VCaP (cell line): ENCODE results near the gene KIDINS220.
A peak's percentile ranks its signal among the peaks of the same experiment; 100 is the strongest.

Experiments
- H3K27ac ChIP-seq: fragments of 450-650 bp; 2 replicates; pipeline ENCODE4 v1.5.1; 2017
- TF ChIP-seq, protein P1 (sequence below): fragments of 450-650 bp; conservative IDR thresholded peaks from 2 replicates; pipeline ENCODE4 v1.5.1; 2017; ENCODE audit warnings: mild to moderate bottlenecking, moderate library complexity

The KIDINS220 gene

DNA sequence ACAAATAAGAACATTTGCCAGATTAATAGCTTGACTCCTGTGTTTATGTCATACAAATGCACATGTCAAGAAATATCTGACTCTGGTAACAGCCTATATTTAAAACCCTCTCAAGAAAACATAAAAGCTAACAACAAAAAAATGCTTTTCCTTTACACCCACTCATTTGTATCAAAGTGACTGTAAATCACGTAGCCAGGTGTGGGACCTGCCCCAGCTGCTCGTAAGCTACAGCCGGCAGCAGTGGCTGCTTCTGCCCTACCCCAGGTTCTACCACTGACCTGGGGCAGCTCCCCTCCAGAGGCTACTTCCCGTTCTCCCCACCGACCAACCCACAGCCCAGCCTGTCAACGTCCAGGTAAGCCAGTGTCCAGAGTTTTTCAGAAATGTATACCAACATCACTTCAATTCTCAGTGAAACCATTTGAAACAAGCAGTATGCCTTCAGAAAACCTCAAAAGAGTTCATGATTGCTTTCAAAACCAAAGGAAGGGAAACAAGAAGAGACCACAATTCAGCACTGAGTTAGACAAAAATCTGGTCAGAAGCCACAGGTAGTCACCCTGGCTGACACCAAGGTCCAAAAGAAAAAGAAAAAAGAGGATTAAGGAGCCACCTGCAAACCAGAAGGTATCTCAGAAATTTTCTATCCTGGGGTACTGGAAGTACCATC, 40.4 kb downstream of the KIDINS220 start:
- TF ChIP-seq, protein P1, sequence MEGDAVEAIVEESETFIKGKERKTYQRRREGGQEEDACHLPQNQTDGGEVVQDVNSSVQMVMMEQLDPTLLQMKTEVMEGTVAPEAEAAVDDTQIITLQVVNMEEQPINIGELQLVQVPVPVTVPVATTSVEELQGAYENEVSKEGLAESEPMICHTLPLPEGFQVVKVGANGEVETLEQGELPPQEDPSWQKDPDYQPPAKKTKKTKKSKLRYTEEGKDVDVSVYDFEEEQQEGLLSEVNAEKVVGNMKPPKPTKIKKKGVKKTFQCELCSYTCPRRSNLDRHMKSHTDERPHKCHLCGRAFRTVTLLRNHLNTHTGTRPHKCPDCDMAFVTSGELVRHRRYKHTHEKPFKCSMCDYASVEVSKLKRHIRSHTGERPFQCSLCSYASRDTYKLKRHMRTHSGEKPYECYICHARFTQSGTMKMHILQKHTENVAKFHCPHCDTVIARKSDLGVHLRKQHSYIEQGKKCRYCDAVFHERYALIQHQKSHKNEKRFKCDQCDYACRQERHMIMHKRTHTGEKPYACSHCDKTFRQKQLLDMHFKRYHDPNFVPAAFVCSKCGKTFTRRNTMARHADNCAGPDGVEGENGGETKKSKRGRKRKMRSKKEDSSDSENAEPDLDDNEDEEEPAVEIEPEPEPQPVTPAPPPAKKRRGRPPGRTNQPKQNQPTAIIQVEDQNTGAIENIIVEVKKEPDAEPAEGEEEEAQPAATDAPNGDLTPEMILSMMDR: no peak

DNA sequence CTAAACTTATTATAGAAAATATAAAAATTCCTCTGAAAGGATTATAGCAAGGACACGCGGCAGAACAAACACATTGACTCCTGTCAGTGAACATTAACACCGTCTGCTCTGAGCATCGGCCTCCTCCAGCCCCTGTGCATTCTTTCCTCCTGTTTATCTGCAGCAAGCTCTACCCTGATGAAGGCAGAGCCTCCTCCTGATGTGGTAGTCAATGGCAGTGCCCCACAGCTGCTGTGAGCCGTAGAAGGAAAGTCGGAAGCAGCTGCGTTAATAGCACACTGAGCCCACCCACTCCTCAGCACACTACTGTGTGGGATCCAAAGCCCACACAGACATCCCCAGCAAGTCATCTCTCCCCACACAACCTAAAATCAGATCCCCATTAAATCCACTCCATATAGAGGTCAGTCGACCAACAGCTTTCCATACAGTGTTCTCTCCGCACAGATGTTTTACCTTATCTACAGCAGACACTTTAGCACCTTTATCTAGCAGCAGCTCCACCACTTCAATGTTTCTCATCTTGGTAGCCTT, 41.0 kb downstream of the KIDINS220 start:
- no peak overlapping the region for H3K27ac ChIP-seq
- TF ChIP-seq, protein P1: no peak

More for the DNA sequence above, 40.4 kb downstream of the KIDINS220 start:
- no peak overlapping the region for H3K27ac ChIP-seq

DNA sequence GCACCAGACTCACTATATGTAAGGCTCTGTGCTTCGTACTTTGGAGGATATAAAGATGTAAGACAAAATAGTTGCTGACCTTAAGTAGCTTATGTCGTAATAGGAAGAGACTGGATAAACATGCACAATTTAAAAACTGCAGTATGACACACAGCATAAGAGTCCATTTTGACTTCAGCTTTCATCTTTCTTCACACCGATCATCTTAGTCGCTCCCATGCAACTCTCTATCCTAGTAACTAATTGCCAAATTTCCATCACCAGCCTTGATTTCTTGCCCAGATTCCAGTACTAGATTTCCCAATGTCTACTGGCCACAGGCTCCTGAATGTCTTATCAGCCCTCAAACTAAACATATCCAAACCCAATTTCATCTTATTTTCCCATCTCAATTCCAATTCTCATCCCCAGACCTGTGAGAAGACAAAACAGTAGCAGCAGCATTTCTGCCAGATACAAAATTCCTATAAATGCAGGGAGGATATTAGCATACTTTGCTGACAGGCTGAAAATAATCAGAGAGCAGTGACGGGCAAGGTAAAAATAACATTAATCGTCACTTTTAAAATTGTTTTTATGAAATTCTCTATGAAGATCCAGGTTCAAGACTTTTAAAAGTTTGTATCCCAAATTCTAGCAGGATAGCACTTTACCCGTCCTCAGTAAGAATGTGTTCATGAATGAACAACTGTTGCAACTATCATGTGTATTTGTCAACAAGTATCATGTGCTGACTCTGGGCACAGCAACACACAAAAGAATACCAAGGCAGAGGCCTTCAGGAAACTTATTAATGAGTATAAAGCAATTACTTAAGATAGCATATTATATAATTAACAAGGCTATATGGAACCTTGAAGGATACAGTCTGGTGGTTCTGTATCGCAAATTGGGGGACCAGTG, 42.2 kb downstream of the KIDINS220 start:
- H3K27ac ChIP-seq: no peak overlapping the region
- TF ChIP-seq, protein P1: no peak

DNA sequence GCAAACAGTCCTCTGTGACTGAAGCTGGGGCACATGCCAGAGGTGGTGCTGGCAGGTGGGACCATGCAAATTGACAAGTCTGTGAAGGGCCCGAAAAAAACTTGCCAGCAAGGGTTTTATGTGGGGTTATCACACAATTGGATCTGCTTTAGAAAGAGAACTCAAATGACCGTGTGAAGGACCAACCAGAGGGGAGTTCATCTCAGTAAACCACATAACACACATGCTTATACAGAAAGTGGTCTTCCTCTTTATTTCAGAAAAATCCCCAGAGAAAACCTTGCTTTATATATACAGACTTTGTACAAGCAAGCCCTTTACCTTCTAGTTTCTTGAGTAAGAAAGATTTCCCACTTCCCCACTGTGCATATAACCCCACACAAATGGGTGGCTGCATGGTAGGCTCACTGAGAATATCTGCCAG, 46.7 kb downstream of the KIDINS220 start:
- no peak overlapping the region for H3K27ac ChIP-seq
- TF ChIP-seq, protein P1: no peak

DNA sequence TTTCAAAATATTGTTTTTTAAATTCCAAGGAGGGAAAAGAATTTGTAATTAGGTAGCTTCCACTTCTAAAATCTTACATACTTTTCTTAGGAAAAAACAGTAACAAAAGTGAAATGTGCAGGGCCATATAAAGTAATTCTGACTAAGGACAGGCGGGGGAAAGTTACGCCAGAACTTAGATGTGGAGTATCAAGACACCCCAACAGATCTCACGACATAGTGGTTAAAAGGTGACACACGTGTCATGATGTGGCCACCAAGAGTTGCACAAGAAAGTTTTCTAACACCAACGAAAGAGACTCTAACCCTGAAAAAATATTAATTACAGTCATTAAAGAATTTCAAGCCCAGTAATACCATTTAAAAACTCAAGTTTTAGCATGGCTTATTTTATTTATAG, 51.0 kb downstream of the KIDINS220 start:
- H3K27ac ChIP-seq: peak overlapping the region; percentile 89
- TF ChIP-seq, protein P1: no peak

DNA sequence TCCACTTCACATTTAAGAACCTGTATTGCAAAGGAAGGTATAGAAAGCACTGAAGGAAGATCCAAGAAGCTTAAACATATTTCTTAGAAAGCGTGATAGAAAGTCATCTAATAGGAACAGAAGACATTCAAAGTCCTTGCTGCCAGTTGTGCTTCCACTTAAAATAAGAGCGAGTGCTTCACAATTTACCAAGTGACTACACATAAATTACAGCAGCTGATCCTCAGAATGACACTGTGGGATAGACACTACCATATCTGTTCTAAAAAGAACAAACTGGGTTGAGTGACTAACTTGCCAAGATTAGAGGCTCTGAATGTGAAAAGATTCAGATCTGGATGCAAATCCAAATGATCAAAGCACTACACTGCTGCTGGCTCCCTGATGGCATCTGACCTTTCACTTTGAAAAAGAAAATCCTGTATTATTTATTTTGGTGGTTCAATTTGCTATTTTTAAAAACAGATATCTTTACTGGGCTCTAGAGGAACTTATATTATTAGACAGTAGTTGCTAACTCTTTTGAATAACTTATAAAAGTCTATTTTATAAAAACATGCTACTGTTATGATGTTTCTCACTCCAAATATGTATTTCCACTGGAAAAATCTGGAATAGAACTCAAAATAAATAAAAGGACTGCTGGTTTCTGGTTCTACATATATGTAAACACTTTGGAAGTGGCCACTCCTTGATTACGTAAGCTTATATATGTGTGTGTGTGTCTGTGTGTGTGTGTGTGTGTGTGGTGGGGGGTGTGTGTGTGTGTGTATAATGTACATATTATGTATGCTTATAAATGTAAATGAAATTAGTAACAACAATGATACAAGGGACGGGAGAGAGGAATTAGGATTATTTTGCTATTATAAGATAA, 57.4 kb downstream of the KIDINS220 start:
- no peak overlapping the region for H3K27ac ChIP-seq
- TF ChIP-seq, protein P1: no peak
